ENCODE results near the gene CDO1.
"Not testable (repeated sequence)": the region's sequence is repeated elsewhere in the genome, so short reads cannot be mapped to it uniquely, and the experiment has no call there.

The CDO1 gene

DNA sequence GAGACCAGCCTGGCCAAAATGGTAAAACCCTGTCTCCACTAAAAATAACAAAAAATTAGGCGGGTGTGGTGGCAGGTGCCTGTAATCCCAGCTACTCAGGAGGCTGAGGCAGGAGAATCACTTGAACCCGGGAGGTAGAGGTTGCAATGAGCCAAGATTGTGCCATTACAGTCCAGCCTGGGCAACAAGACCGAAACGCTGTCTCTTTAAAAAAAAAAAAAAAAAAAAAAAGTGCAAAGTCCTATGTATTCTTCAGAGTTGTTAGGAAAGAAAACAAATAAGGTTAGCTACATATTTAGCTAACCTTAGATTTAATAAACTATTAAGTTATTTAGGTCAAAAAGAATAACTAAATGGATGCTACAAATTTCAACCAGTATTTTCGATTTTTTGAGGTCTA, 13.5 kb upstream of the CDO1 start:
- no peak for DNase-seq (ENCODE audit: low read depth)

DNA sequence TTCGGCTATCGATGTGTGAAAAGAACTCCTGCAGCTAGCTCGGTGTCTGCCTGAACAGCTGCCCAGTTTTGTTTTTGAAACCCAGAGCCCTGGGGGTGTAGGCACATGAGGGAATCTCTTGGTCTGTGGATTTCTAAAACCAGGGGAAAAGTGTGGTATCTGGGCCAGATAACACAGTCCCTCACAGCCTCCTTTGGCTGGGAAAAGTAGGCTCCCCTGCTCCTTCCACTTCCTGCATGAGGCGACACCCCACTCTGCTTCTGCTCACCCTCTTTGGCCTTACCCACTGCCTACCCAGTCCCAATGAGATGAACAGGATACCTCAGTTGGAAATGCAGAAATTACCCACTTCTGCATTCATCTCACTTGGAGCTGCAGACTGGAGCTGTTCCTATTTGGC, 9.5 kb upstream of the CDO1 start:
- no peak for DNase-seq (ENCODE audit: low read depth)

DNA sequence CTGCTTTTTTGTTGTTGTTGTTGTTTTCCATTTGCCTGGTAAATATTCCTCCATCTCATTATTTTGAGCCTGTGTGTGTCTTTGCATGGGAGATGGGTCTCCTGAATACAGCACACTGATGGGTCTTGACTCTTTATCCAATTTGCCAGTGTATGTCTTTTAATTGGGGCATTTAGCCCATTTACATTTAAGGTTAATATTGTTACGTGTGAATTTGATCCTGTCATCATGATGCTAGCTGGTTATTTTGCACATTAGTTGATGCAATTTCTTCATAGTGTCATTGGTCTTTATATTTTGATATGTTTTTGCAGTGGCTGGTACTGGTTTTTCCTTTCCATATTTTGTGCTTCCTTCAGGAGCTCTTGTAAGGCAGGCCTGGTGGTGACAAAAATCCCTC, 8.5 kb upstream of the CDO1 start:
- not testable (repeated sequence) for DNase-seq (ENCODE audit: low read depth)

DNA sequence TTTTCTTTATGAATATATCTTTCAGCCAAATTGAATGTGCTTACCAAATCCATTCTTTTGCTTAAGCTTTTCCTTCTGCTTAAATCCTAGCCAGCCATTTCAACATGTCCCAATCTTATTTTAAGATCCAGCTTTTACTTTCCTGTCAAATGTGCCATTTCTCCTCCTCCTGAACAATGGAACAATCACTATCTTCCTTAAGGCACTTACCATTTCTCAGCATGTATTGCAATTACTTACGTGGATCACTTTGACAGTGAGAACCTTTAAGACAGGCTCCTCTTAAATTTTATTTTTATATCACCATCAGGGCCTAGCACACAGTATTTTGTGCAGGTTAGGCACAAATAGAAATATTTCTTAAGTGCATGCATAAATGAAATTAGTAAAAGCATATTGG, 4.4 kb upstream of the CDO1 start:
- no peak for DNase-seq (ENCODE audit: low read depth)

DNA sequence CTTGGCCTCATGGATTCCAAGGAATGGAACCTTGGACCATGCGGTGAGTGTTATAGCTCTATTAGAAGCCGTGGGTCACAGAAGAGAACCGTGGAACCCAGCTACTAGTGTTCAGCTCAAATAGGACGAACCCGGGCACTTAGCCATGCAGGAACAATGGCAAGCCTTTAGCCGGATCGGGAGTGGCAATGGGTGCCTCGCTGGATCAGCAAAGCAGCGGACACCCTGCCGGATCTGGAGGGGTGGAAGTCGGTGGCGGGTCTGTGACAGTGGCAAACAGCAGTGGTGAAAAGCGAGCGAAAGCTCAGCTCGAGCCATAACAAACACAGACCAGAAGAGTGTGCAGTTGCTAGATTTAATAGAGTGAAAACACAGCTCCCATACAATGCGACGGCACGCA, 2.4 kb upstream of the CDO1 start:
- DNase-seq (ENCODE audit: low read depth), result no peak

DNA sequence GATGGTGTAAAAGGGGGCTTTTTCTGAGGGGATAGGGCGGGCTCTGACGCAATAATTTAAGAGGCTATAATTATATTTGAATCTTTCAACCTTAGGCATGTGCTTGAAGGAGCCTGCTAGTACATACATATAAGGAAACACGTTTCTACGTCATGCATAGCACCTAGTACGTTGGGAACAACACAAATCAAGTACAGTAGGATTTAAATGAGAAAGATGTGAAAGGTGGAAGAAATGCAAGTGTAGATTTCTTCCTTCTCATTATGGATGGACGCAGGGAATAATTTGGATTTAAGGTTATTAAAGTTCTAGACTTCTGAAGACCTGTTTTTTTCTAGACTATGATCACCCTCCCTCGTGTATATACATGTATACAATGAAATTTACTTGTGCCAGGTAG, 927 bp upstream of the CDO1 start:
- DNase-seq (ENCODE audit: low read depth), result no peak

DNA sequence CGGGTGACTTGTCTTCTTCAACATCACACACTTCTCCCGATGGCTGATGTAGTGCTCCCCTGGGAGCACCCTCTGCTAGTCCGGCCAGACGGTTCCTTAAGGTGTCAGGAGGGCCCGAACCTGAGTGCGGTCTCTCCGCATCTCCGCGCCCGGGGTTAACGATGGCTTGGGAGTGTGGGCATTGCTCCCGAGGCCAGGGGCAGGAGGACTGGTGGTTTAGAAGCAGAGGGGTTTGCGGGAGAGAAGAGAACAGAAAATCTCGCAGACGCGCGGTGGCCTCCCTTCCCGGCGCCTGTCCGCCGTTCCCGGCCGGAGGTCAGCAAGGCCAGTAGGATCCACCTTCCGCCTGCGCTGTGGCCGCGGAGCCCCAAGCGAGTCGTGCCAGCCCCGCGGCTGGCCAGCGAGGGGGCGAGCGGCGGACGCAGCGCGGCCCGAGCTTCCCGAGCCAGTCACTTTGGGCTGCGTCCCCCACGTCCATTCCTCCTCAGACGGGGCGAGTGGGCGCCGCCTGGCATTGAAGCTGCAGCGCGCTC, 700 bp downstream of the CDO1 start:
- no peak for DNase-seq (ENCODE audit: low read depth)

DNA sequence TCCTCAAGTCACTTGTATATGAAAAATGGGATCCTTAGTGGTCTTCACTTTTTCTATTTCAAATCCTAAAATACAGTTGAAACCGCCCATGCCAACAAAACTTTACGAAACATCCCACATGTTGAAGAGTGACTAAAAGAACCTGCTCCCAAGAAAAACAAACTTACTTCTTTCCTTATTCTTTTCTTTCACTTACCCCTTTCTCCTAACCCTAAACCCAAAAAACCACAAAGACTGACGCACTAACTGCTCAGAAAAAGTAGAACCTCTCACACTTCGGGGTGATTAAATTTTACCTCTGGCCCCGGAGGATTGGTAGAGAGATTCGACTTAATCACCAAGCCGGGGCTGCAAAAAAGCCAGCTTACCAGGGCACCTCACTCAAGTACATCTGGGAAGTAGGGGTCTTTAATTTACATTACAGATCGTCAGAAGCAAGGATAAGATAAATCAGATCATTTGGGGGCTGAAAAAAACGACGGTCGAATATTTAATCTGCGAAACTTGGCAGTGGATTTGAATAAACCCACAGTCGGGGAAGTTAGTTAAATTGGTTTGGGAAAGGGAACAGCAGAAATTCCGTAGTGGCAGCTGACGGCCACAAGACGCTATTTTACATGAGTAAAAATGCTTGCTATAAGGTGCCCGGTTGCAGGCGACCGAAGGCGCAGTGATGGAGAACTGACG, 1.3 kb downstream of the CDO1 start:
- peak; percentile 5 for DNase-seq (ENCODE audit: low read depth)

DNA sequence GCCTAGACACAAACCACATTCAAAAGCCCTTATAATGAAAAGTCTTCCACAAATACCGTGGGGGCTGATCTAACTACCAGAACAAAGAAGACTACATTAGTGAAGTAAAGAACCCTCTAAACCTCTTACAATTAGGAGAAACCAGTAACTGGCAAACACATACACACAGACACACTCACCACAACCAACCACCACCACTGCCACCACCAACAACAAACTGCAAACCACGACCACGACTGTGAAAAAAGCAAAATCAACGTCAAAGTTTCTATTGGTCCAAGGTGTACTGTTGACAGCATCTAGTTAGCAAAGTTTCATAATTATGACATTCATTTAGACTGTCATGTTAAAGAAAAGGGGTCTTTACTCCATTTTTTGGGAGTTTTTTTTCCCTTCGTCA, 2.7 kb downstream of the CDO1 start:
- DNase-seq (ENCODE audit: low read depth), result no peak

DNA sequence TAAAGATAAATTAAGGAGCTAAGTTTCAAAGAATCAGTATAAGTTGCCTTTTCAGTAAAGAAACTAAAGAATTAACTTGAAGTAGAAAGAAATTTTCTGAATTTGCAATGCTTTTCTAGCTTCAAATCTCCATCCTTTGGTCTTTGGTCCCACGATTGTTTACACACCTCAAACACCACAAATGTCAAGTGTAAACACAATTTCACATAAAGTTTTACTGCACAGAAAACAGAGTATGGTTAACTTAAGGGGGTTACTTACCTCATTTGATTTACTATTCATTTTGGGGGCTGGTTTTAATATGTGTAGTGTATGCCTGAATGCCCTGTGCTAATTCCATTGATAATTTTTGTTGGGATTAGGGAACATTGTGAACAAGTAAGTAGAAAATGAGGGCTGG, 4.1 kb downstream of the CDO1 start:
- DNase-seq (ENCODE audit: low read depth), result no peak

DNA sequence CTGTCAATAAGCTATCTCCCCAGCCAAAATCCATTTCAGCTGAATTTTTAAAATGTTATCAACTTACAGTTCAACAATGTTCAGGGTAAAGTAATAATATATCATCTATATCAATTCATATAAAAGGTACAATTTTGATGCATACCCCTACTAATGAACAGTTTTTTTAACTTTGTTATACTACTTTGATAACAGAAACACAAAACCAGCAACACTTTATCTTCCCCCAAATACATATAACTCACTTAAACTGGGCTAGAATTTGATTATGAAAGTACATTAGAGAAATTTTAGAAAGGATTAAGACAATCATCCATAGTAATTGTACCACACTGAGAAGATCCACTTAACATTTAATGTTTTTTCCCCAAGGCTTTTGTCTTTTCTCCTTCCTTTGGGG, 5.1 kb downstream of the CDO1 start:
- DNase-seq (ENCODE audit: low read depth), result no peak

DNA sequence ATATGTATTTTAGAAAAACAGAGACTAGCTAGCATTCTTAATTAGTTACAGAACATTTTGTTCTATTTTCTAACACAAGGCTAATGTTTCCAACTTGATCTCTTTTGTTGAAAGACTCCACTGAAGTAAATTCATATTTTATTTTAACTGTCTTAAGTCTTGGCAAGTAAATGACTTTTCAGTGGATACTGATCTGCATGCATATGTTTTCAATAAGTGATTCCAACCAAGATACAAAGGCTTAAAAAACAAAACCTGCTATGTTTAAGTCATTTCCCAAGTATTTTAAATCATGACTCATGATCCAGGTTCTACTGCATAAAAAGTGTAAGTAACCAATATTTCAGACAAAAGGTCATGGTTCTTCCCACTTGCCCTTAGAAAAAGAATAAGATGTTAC, 5.7 kb downstream of the CDO1 start:
- peak; percentile 17 for DNase-seq (ENCODE audit: low read depth)

DNA sequence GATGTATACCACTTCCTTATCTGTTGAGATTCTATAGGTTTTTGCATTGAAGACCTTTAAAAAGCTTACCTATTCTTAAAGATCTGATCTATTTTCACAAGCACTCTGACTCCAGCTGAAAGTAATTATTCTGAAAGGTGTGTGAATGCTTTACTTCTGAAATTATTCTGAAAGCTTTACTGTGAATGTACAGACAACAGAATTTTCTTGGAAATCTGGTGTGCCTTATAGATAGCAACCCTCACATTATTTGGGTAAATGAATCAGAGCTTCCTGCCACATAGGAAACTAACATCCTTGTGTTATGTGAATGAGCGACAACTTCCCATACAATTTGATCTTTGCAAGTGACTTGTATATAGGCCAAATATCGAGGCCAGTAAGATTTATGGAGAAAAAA, 6.5 kb downstream of the CDO1 start:
- no peak for DNase-seq (ENCODE audit: low read depth)

DNA sequence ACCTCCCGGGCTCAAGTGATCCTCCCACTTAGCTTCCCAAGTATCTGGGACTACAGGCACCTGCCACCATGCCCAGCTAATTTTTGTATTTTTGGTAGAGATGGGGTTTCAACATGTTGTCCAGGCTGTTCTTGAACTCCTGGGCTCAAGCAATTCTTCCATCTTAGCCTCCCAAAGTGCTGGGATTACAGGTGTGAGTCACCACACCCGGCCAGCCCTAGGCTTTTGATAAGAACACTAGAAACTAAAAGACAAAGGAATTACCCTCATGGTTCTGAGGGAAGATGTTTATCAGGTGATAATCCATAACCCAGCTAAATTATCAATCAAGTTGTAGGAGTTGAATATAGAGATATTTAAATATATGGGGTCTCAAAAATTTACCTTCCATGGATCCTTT, 8.4 kb downstream of the CDO1 start:
- not testable (repeated sequence) for DNase-seq (ENCODE audit: low read depth)

DNA sequence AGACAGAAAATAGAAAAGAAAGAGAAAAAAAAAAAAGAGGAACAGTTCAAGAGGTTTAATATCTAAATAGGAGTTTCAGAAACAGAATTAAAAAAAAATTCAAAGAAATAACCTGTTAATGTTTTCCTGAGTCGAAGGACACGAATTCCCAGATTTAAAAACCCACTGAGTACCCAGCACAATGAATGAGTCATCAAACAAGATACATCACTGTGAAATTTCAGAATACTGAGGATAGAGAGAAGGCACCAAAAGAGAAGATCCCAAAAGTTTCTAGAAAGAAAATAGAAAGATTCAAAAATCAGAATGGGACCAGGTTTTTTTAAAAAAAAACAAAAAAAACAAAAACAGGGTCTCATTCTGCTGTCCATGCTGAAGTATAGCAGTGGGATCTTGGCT, 8.8 kb downstream of the CDO1 start:
- DNase-seq (ENCODE audit: low read depth), result no peak

DNA sequence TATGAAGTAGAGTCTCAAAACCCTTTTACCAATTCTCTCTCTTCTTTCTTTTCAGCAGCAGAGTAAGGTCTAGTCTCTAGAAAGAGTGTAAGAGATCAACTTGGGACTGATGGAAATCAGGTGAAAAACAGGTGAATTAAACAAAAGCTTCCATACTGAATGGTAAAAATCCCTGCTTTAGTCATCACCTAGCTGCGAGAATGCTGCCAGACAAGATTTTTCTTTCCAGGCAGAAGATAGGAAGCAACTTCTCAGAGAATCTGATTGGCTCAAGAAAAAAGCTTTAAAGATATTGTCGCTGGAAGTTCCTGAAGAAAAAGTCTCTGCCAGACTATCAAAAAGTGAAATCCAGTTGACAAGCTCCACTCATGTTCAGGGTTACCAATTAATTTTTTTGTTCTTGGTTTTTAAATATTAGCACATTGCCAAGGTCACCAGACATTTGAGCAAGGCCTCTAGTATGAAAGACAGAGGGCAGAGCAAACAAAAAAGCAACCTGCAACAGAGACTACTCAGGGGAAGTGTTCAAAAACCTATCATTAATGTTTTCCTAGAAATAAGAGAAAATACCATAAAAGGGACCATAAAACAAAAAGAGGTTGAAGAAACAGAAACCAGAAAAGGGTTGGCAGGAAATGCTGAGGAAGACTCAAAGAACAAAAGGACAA, 9.3 kb downstream of the CDO1 start:
- no peak for DNase-seq (ENCODE audit: low read depth)

DNA sequence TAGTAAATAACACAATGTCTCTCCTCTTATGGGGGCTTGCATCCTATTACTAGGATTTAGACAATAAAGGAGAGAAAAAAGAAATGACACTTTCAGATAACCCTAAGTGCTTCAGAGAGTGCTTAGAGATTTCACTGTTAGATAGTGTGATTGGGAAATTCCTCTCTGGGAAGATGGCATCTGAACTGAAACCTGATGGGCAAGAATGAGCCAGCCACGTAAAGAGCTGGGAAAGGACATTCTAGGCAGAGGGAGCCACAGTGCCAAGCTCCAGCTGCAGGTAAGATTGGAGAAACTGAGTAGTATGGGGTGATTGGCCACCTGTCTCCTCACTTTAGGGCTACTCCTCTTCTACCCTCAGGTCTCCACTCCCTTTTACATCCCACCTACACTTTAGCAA, 14.5 kb downstream of the CDO1 start:
- no peak for DNase-seq (ENCODE audit: low read depth)

DNA sequence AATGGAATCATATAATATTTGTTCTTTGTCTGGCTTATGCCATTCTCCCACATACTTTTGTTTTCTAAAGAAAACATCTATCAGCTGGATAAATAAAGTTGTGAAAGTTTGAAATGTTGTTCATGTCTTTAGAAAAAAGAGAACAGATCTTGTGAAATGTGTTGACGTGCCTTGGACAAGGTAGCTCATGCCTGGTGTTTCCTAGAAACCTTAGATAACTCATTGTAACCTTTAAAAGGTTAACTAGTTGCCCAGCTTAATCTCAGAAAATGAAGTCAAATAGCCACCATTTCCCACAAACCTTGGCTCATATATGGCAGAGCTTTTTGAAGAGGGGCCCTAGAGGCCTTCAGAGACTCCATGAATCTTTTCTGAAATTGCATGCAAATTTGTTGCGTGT, 15.3 kb downstream of the CDO1 start:
- DNase-seq (ENCODE audit: low read depth), result no peak

DNA sequence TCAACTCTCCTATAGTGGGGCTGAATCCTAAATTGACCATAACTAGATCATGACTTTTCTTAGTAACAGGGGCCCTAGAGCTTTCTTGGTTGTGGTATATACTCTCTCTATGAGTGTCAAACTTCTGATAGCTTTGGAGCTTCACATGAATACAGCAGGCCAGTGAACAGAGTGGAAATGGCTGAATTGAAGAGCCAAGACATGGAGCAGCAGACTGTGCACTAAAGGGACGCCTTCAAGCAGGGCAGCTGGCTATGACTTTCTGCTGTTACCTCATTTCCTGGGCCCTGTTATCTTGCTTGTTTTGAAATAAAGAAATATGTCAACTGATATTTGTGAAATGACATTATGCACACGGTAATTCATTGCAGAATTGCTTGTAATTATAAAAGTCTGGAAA, 16.4 kb downstream of the CDO1 start:
- no peak for DNase-seq (ENCODE audit: low read depth)

DNA sequence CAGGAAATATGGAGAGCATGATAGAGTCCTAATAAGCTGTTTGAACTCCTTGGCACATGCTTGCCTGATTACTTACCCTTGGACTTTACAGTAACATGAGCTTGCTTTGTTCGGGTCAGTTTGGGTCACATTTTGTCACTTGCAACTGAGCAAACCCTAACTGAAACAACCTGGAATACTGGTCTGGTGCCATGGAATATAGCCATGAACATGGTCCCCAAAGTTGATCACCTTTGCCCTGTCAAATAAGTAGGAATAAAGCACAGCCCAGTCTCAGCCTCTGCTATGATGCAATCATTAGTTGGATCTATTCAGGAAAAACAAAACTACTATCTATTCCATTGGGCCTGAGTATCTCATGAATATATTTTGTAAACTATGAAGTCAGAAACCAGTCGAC, 18.2 kb downstream of the CDO1 start:
- no peak for DNase-seq (ENCODE audit: low read depth)

DNA sequence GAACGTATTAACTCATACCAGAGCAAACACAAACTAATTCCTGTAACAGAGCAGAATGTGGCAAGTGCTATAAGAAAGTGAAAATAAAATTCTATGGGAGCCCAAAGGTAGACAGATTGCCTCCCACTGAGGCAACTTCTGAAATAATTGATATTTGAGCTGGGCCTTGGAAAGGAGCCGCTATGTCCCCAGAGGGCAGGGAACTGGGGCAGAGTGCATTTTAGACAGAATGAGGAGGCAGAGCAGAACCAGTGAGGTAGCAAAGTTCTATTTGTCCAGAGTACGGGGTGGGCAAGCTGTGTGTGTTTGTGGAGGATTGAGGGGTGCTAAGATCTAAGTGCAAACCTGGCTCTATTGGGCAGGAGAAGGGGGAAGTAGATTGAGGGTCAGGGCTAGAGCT, 19.8 kb downstream of the CDO1 start:
- DNase-seq (ENCODE audit: low read depth), result no peak

DNA sequence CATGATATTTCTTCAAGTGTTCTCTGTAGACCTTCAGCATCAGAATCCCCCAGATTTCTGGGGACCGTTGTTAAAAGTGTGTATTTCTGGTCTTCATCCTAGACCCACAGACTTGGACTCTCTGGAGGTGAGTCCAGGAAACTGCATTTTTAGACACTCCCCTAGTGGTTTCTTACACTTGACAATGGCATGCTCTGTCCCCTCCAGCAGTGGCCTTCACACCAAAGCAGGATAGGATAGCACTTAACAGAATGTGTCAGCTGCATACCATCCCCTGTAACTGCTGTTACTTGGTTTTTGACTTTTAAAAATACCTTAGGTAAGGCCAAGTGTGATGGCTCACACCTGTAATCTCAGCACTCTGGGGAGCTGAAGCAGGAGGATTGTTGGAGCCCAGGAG, 20.8 kb downstream of the CDO1 start:
- no peak for DNase-seq (ENCODE audit: low read depth)

DNA sequence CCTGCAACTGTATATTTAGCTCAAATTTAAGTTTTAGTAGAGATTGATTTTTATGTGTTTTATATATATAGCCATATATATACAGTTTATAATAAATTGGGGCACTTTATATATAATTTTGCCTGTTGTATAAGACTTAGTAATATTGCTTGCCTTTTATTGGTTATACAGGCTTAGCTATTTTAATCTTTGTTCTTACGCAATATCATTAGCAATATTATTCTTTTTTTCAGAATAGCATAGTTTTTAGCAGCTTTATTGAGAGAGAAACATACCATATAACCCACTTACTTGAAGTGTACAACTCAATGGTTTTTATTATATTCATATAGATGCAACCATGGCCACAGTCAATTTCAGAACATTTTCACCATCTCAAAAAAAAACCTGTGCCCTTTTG, 28.0 kb downstream of the CDO1 start:
- no peak for DNase-seq (ENCODE audit: low read depth)

DNA sequence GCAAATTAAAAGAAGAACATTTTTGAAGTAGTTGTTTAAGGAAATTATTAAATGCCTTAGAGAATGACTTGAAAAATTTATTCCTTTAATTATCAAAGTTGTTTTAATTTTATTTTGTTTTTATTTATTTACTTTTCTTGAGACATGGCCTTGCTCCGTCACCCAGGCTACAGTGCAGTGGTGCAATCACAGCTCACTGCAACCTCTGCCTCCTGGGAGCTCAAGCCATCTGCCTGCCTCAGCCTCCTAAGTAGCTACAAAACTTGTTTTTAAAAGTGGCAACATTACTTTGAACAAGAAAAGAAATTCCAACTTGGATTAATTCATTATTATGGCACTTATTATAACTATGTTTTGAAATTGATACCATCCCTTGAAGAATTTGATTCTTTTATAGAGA, 29.0 kb downstream of the CDO1 start:
- no peak for DNase-seq (ENCODE audit: low read depth)
